Peyer's patch (tissue), 4 donors: ENCODE measurements around the gene LIPJ. TPM values are rescaled to one million over a fixed set of nuclear protein-coding genes. Genes with fewer than 3 reads are reported as not detected.

Experiments
- DNase-seq, 3 donors: peaks; one replicate each; pipeline ENCODE4 v3.0.0-alpha.2; 2017 to 2019
- H3K27ac ChIP-seq, 4 donors: fragments of 200-600 bp; sonication (generic); one replicate each; pipeline ENCODE4 v1.5.1; 2016 to 2019
- H3K27me3 ChIP-seq, 2 donors: fragments of 200-600 bp; sonication (generic); one replicate each; pipeline ENCODE4 v1.5.1; 2019
- H3K36me3 ChIP-seq, 3 donors: fragments of 200-600 bp; sonication (generic); one replicate each; pipeline ENCODE4 v1.5.1; 2016 to 2019
- H3K4me1 ChIP-seq, 4 donors: fragments of 200-600 bp; sonication (generic); one replicate each; pipeline ENCODE4 v1.5.1; 2016 to 2019
- H3K4me3 ChIP-seq, 4 donors: fragments of 200-600 bp; sonication (generic); 1 replicate in 3 of 4; 2 replicates in 1 of 4; pipeline ENCODE4 v1.5.1; 2016 to 2019; ENCODE audit warnings: mild to moderate bottlenecking in 1 of 4
- H3K9me3 ChIP-seq, 4 donors: fragments of 200-600 bp; sonication (generic); one replicate each; pipeline ENCODE4 v1.5.1; 2016 to 2019; ENCODE audit warnings: mild to moderate bottlenecking in 1 of 4
- POLR2A ChIP-seq, 2 donors: fragments of 450-650 bp; IDR thresholded peaks; one replicate each; pipeline ENCODE4 v1.5.1; 2017; ENCODE audit warnings: antibody characterized with exemption in 2 of 2, mild to moderate bottlenecking in 2 of 2, moderate library complexity in 2 of 2
- total RNA-seq, 4 donors: library from RNA; depleted of rRNA; stranded (reverse); fragments of >200 nt; gene quantifications; one replicate each; pipeline ENCODE4 v1.1.0, GENCODE V29; 2016
- TF ChIP-seq, protein P1 (sequence below), 6 experiments: fragments of 450-650 bp in 4 of 6; fragments of 200-600 bp in 2 of 6; sonication (generic) in 1 of 6; IDR thresholded peaks; one replicate each; pipeline ENCODE4 v1.5.1; 2017 to 2019; ENCODE audit warnings: antibody characterized with exemption in 6 of 6, mild to moderate bottlenecking in 3 of 6, moderate library complexity in 1 of 6

Gene LIPJ
- total RNA-seq, 4 donors from 2014 or later: not detected

DNA sequence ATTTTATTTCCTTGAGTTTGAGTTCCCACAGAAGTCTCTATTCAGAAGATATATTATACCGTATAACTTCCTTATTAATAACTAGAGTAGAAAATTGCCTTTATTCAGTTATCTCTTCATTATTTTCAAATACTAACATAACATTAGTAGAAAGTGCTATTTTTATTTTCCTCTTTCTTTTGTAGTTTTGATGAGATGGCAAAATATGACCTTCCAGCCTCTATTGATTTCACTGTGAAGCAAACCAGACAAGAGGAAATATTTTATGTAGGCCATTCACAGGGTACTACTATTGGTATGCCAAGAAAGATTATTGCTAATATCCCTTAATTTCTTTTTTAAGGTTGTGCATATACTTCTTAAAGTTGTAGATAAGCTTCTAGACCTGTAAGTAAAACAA is 7.9 kb downstream of the LIPJ start:
- no peak overlapping the region for H3K4me3 ChIP-seq
- no peak for TF ChIP-seq POLR2A (IDR thresholded peaks at IDR 0.05)
- TF ChIP-seq, protein P1, sequence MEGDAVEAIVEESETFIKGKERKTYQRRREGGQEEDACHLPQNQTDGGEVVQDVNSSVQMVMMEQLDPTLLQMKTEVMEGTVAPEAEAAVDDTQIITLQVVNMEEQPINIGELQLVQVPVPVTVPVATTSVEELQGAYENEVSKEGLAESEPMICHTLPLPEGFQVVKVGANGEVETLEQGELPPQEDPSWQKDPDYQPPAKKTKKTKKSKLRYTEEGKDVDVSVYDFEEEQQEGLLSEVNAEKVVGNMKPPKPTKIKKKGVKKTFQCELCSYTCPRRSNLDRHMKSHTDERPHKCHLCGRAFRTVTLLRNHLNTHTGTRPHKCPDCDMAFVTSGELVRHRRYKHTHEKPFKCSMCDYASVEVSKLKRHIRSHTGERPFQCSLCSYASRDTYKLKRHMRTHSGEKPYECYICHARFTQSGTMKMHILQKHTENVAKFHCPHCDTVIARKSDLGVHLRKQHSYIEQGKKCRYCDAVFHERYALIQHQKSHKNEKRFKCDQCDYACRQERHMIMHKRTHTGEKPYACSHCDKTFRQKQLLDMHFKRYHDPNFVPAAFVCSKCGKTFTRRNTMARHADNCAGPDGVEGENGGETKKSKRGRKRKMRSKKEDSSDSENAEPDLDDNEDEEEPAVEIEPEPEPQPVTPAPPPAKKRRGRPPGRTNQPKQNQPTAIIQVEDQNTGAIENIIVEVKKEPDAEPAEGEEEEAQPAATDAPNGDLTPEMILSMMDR (IDR thresholded peaks at IDR 0.05): no peak

DNA sequence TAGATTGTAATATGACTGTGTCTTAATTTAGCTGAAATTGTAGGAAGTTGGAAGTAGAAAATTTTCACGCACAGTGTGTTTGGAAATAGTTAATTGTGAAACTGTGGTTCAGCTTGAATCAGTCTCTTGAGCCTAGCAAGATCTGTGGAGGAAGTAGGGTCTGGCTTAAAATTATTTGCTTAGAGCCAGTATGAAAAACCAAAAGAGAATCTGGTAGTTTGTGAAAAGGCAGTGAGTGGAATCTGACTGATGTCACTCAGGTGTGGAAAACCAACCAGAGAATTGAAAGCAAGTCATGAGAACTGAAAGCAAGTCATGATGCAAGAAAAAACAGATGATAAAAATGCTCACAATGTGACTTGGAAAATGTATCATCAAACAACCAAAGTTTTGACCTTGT is 11.5 kb downstream of the LIPJ start:
- no peaks in the 10 kb centered on the region for H3K9me3 ChIP-seq
- no peak overlapping the region for H3K27ac ChIP-seq
- TF ChIP-seq, protein P1 (IDR thresholded peaks at IDR 0.05): no peak
- no peak for TF ChIP-seq POLR2A (IDR thresholded peaks at IDR 0.05)
- no peak for DNase-seq
- H3K27me3 ChIP-seq: no peaks in the 10 kb centered on the region
- H3K4me3 ChIP-seq: no peak overlapping the region
- H3K36me3 ChIP-seq: no peaks in the 10 kb centered on the region
- H3K4me1 ChIP-seq: no peaks in the 10 kb centered on the region

More for the DNA sequence above, 7.9 kb downstream of the LIPJ start:
- DNase-seq: no peak
- Histone ChIP-seq H3K27me3 (no peaks in the 10 kb centered on the region), H3K27ac (no peak overlapping the region), H3K36me3 (no peaks in the 10 kb centered on the region), H3K9me3 (no peaks in the 10 kb centered on the region), H3K4me1 (no peaks in the 10 kb centered on the region)

DNA sequence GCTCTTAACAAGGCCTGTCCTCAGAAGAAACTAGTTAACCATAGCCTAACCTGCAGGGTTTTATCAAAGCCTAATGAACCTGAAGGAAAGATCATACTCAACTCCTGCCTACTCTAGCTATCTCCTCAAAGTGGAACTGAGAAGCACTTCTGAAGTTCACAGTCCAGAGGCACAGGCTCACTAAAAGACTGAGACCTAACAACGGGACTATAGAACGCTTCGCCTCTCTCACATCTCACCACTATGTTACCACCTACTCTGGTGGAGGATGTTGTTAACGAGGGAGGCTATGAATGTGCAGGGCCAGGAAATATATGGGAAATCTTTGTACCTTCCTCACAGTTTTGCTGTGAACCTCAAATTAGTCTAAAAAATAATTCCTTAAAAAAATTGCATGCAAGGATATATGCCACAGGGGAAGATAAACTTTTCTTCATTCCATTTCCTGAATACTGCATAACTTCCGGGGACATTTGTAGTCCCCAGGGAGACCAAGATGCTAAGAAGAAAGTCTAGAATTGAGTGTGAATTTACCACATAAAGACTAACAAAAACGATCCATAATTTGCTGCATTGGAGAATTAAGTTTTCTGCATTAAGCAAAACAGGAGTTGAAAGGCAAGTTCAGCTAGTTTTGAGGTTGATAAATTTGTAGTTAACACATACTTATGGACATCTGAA is 21.6 kb downstream of the LIPJ start:
- Histone ChIP-seq H3K27me3 (no peaks in the 10 kb centered on the region), H3K4me1 (no peaks in the 10 kb centered on the region), H3K9me3 (no peaks in the 10 kb centered on the region), H3K4me3 (no peak overlapping the region), H3K36me3 (no peaks in the 10 kb centered on the region), H3K27ac (no peak overlapping the region)
- no peak for DNase-seq
- TF ChIP-seq, protein P1 (IDR thresholded peaks at IDR 0.05): no peak
- no peak for TF ChIP-seq POLR2A (IDR thresholded peaks at IDR 0.05)

DNA sequence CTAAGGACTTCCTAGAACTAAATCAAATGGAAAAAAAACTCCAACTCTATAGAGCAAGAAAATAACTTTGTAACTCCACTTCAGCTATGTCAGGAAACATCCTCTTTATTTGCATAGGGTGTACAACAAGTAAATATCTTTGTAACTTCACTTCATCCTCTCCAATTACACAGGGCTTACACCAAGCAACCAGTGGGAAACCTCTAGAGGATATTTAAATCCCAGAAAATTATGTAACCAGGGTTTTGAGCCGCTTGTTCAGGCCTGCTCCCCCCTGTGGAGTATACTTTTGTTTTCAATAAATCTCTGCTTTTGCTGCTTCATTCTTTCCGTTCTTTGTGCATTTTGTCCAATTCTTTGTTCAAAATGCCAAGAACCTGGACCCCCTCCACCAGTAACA is 22.2 kb downstream of the LIPJ start:
- no peaks in the 10 kb centered on the region for H3K27me3 ChIP-seq
- no peak overlapping the region for H3K27ac ChIP-seq
- no peak overlapping the region for H3K4me3 ChIP-seq
- H3K4me1 ChIP-seq: no peaks in the 10 kb centered on the region
- no peaks in the 10 kb centered on the region for H3K9me3 ChIP-seq
- no peak for TF ChIP-seq POLR2A (IDR thresholded peaks at IDR 0.05)
- TF ChIP-seq, protein P1 (IDR thresholded peaks at IDR 0.05): no peak
- H3K36me3 ChIP-seq: no peaks in the 10 kb centered on the region
- no peak for DNase-seq

DNA sequence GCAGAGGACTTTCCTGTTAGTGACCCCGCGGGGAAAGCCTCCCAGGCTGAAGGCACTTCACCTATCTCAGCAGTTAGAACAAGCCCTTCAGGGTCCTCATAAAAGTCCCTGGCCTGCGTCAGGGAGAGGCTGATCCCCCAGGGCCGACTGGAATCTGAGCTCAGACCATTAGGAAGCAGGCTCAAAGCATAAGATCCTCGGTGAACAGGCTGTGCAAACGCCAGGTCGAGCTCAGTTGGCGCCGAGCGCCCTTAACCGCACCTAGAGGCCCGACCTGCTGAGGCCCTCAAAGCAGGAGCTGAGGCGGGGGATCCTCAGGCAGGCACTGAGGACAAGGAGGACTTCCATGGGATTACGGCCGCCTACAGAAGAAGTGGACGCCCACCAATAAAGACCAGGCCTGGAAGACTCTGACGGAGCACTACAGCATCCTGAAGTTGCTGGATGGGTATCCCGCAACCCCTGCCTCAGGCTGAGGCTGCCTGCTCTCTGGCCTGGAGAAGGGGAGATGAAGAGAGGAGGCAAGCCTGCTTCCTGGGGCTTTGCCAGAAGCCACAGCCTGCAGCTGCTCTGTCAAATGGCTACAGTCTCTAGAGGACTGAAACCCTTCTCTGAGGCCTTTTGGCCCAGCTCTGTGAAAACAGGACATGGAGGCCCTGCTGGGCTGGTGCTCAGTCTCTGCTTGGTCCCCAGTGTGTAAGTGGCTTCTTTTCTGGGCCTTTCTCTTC is 29.9 kb downstream of the LIPJ start:
- no peaks in the 10 kb centered on the region for H3K9me3 ChIP-seq
- no peak overlapping the region for H3K4me3 ChIP-seq
- no peak for DNase-seq
- no peaks in the 10 kb centered on the region for H3K36me3 ChIP-seq
- no peak overlapping the region for H3K27ac ChIP-seq
- no peaks in the 10 kb centered on the region for H3K27me3 ChIP-seq
- no peak for TF ChIP-seq POLR2A (IDR thresholded peaks at IDR 0.05)
- TF ChIP-seq, protein P1 (IDR thresholded peaks at IDR 0.05): no peak
- no peaks in the 10 kb centered on the region for H3K4me1 ChIP-seq
